Stimulated activated CD4-positive, alpha-beta T cell treated with anti-CD3 and anti-CD28 coated beads, Interleukin-15, amount 100 ng/mL, for 48 hours (primary cell): ENCODE data around the gene PODNL1.

Source experiments
- DNase-seq, 2 donors: peaks; one replicate each; pipeline ENCODE4 v3.0.0-alpha.2; 2020; ENCODE audit warnings: low read depth in 2 of 2

The PODNL1 gene

DNA sequence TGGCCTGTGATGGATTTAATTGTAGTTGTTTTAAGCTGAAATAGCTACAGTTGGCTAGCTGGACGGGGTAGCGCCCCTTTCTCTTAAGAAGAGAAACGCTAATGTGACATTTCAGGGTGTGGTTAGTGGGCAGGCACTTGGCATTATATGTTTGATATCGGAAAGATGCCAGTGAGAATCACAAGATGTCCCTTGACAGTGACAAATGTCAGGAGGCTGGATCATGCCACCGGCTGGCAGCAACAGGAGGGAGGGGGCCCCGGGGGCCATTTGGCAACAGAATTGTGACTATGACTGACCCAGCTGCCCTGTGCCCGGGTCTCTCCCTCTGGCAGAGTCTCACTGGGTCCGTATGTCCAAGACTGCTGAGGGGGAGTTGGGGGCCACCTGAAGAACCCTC lies 18.8 kb upstream of the PODNL1 start:
- DNase-seq: no peak

DNA sequence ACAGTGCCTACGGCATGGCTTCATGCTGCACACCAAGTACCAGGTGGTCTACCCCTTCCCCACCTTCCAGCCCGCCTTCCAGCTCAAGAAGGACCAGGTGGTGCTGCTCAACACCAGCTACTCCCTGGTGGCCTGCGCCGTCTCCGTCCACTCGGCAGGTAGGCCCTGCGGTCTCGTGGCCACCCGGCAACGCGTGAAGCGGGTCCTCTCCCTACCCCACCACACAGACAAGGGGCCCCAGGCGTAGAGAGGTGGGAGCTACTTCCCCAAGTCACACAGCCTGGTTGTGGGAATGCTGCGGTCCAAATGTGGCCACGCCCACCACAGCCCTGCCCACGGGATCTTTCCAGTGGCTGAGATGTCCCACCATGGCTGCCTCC lies 18.1 kb upstream of the PODNL1 start:
- no peak for DNase-seq

DNA sequence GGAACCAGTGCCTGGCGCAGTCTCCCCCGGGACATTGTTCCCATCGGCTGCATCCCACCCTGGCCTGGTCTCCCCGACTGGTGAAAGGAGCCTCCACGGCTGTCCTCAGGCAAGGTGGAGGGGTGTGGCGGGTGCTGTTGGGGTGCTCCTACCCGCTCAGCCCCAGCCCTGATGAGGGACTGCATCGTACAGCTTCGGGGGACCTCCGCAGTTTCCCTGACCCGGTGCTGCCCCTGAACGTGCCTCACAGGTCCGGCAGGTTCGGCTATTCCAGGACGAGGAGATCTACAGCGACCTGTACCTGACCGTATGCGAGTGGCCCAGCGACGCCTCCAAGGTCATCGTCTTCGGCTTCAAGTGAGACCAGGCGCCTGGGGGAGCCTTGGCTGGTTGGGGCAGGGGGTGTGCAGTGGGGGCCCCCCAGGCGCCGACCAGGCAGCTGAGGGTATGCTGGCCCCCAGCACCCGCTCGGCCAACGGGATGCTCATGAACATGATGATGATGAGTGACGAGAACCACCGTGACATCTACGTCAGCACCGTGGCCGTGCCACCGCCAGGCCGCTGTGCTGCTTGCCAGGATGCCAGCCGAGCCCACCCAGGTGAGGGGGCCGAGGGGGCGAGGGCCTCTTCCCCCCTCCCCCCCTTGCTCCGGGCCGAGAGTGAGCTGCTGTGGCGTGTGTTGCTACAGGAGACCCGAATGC lies 17.6 kb upstream of the PODNL1 start:
- no peak for DNase-seq

GRCh38 chr19:13954185-13954584 lies 16.0 kb upstream of the PODNL1 start:
- no peak for DNase-seq

- no peak for DNase-seq
These were observed 14.8 kb upstream of the PODNL1 start for GRCh38 chr19:13952931-13953531.

GRCh38 chr19:13952154-13952930 lies 14.1 kb upstream of the PODNL1 start, which contains the start of gene DCAF15:
Gene DCAF15 (plus strand): TSS chr19:13952509. CDS start chr19:13952513, 4 bp downstream.
- DNase-seq: peak; percentile 99

GRCh38 chr19:13951799-13952153 lies 13.6 kb upstream of the PODNL1 start:
- no peak for DNase-seq

- no peak for DNase-seq
These were observed 12.8 kb upstream of the PODNL1 start for GRCh38 chr19:13951043-13951442.

GRCh38 chr19:13946414-13946813 lies 8.2 kb upstream of the PODNL1 start:
- no peak for DNase-seq

- no peak for DNase-seq
These were observed 3.9 kb upstream of the PODNL1 start for GRCh38 chr19:13942023-13942684.

- no peak for DNase-seq
These were observed 527 bp downstream of the PODNL1 start for GRCh38 chr19:13937479-13938300.

GRCh38 chr19:13935765-13936510 lies 2.3 kb downstream of the PODNL1 start:
- no peak for DNase-seq

DNA sequence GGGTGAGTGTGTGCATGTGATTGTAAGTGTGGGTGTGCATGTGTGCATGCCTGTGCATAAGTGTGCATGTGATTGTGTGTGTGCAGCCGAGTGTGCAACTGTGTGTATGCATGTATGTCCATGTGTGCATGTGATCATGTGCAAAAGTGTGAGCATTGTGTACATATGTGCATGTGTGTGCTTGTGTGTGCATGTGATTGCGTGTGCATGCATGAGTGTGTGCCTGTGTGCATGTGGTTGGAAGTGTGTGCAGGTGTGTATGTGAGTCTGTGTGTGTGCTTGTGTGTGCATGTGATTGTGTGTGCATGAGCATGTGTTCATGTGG lies 3.5 kb downstream of the PODNL1 start:
- DNase-seq: no peak

DNA sequence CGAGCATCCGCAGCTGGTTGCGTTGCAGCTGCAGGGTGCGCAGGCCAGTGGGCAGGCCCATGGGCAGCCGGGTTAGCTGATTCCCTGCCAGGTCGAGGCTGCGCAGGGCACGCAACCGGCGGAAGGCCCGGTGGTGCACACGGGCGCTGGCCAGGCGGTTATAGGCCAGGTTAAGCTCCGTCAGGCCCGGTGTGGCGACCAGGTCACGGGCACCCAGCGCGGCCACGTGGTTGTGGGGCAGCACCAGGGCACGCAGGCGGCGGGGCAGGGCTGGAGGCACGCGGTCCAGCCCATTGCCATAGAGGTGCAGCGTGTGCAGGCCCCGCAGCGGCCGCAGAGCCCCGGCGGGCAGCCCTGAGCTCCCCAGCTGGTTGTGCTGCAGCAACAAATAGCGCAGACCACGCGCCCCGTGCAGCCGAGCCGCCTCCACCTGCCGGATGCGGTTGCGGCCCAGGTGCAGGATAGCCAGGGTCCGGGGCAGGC lies 5.3 kb downstream of the PODNL1 start:
- DNase-seq: no peak

DNA sequence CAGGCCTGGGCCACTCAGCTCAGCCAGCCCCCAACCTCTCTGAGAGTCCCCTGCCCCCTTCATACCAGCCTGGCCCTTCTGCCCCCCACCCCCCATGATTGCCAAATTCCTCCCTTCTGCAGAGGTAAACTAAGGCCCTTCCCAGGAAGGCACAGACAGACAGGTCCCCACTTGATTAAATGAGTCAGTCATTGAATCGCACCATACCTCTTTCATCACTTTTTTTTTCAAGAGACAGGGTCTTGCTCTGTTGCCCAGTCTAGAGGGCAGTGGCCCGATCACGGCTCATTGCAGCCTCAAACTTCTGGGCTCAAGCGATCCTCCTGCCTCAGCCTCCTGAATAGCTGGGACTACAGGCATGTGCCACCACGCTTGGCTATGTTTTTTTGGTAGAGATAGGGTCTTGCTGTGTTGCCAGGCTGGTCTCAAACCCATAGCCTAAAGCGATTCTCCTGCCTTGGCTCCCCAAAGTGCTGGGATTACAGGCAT lies 6.0 kb downstream of the PODNL1 start:
- no peak for DNase-seq

GRCh38 chr19:13931391-13932148 lies 6.6 kb downstream of the PODNL1 start:
- no peak for DNase-seq

DNA sequence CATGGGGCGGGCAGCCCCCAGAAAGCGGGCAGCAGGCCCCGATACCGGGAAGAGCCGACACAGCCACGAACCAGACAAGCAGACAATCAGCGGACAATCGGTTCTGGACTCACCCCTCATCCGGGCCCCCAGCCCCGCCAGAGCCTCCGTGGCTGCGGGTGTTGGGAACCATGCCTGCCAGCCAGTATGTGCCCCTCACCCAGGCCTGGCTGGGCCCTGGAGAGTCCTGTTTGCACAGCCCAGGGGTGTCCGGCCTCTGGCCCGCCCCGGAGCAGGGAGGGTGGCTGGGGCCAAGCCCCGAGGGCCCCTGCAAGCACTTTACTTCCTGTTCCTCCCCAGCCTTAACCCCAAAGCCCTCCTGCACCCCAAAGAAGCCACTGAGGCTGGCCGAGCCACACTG lies 7.8 kb downstream of the PODNL1 start:
- no peak for DNase-seq

GRCh38 chr19:13929956-13930355 lies 8.3 kb downstream of the PODNL1 start:
- DNase-seq: no peak

GRCh38 chr19:13929340-13929739 lies 8.9 kb downstream of the PODNL1 start:
- DNase-seq: no peak

DNA sequence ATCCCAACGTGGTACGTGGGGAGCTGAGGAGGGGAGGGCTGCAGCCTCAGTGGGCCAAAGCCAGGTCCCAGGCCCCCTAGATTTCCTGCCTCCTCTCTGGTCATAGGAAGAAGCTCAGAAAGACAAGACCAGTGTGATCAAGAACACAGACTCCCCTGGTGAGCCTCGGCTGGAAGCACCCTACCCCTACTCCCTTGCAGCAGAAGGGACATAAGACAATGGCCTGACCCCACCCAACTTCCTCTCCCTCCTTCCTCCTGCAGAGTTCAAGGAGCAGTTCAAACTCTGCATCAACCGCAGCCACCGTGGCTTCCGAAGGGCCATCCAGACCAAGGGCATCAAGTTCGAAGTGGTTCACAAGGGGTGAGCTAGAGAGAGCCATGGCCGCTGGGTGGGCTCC lies 11.5 kb downstream of the PODNL1 start:
- no peak for DNase-seq
